A673 (cell line): ENCODE data around the gene RPS6KA2.

ENCODE experiments used
- EZH2 ChIP-seq: fragments of 200-600 bp; sonication (generic); IDR thresholded peaks from 2 replicates; pipeline ENCODE4 v1.6.1; 2017; ENCODE audit warnings: borderline replicate concordance, low read depth, mild to moderate bottlenecking, mixed read lengths, antibody characterized with exemption, low read length; ENCODE audit not compliant: poor library complexity, severe bottlenecking
- TF ChIP-seq, protein P1 (sequence below): fragments of 300-800, 200-600 bp; sonication (generic); conservative IDR thresholded peaks from 2 replicates; pipeline ENCODE4 v1.5.1; 2017; ENCODE audit warnings: low read depth, mild to moderate bottlenecking, antibody characterized with exemption, low read length, moderate library complexity, mixed read lengths

DNA sequence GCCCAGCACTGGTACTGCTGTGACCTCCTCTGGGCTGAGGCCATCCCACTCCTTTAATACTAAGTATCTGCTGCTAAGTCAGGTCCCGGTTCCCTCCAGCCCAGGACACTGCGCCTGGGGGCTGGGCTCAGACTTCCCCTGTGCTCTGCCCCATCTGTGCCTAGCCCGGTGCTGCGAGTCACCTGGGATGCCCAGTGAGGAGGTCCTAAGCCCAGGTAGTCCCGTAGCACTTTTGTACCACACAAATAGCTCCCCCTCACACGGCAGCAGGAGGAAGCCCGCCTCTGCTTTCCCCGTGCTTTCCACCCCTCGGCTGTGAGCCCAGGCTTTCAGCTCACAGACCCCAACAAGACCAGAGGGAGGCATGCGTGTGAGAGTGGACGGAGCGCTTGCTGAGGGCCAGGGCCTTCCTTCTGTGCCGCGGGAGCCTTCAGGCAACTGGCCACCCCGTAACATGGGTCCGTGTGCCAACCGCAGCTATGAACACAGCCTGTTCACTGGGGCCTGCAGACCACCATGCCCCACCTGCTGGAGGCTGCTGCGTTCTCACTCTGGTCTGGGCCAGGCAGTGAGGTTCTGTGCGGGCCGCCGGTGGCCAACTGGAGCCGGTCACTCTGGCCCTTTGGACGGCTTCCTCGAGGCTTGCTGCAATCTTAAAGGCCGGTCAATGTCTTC lies 164.5 kb downstream of the RPS6KA2 start:
- TF ChIP-seq, protein P1, sequence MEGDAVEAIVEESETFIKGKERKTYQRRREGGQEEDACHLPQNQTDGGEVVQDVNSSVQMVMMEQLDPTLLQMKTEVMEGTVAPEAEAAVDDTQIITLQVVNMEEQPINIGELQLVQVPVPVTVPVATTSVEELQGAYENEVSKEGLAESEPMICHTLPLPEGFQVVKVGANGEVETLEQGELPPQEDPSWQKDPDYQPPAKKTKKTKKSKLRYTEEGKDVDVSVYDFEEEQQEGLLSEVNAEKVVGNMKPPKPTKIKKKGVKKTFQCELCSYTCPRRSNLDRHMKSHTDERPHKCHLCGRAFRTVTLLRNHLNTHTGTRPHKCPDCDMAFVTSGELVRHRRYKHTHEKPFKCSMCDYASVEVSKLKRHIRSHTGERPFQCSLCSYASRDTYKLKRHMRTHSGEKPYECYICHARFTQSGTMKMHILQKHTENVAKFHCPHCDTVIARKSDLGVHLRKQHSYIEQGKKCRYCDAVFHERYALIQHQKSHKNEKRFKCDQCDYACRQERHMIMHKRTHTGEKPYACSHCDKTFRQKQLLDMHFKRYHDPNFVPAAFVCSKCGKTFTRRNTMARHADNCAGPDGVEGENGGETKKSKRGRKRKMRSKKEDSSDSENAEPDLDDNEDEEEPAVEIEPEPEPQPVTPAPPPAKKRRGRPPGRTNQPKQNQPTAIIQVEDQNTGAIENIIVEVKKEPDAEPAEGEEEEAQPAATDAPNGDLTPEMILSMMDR: no peak
- TF ChIP-seq EZH2: no peak
